ENCODE measurements around the gene HOXB6. TPM values are rescaled to one million over a fixed set of nuclear protein-coding genes. Genes with fewer than 3 reads are reported as not detected.

Gene HOXB6
- total RNA-seq, 1 donor: 0.63 TPM

- no peak for DNase-seq (ENCODE audit: low read depth)
These were observed 25.5 kb upstream of the HOXB6 start for GRCh38 chr17:48630009-48630924.

GRCh38 chr17:48629411-48629759 is 24.6 kb upstream of the HOXB6 start:
- DNase-seq (ENCODE audit: low read depth): no peak
- H3K4me3 ChIP-seq (ENCODE audit: low read depth, low read length): no peak overlapping the region
- TF ChIP-seq, protein P1, sequence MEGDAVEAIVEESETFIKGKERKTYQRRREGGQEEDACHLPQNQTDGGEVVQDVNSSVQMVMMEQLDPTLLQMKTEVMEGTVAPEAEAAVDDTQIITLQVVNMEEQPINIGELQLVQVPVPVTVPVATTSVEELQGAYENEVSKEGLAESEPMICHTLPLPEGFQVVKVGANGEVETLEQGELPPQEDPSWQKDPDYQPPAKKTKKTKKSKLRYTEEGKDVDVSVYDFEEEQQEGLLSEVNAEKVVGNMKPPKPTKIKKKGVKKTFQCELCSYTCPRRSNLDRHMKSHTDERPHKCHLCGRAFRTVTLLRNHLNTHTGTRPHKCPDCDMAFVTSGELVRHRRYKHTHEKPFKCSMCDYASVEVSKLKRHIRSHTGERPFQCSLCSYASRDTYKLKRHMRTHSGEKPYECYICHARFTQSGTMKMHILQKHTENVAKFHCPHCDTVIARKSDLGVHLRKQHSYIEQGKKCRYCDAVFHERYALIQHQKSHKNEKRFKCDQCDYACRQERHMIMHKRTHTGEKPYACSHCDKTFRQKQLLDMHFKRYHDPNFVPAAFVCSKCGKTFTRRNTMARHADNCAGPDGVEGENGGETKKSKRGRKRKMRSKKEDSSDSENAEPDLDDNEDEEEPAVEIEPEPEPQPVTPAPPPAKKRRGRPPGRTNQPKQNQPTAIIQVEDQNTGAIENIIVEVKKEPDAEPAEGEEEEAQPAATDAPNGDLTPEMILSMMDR (IDR thresholded peaks at IDR 0.05; ENCODE audit: insufficient read depth, low read length): no peak

More at GRCh38 chr17:48630009-48630924, 25.5 kb upstream of the HOXB6 start:
- TF ChIP-seq, protein P1 (IDR thresholded peaks at IDR 0.05; ENCODE audit: insufficient read depth, low read length): no peak
- no peak overlapping the region for H3K4me3 ChIP-seq (ENCODE audit: low read depth, low read length)

GRCh38 chr17:48628649-48629410 is 24.0 kb upstream of the HOXB6 start:
- TF ChIP-seq, protein P1 (IDR thresholded peaks at IDR 0.05; ENCODE audit: insufficient read depth, low read length): no peak
- H3K4me3 ChIP-seq (ENCODE audit: low read depth, low read length): no peak overlapping the region
- DNase-seq (ENCODE audit: low read depth): no peak

DNA sequence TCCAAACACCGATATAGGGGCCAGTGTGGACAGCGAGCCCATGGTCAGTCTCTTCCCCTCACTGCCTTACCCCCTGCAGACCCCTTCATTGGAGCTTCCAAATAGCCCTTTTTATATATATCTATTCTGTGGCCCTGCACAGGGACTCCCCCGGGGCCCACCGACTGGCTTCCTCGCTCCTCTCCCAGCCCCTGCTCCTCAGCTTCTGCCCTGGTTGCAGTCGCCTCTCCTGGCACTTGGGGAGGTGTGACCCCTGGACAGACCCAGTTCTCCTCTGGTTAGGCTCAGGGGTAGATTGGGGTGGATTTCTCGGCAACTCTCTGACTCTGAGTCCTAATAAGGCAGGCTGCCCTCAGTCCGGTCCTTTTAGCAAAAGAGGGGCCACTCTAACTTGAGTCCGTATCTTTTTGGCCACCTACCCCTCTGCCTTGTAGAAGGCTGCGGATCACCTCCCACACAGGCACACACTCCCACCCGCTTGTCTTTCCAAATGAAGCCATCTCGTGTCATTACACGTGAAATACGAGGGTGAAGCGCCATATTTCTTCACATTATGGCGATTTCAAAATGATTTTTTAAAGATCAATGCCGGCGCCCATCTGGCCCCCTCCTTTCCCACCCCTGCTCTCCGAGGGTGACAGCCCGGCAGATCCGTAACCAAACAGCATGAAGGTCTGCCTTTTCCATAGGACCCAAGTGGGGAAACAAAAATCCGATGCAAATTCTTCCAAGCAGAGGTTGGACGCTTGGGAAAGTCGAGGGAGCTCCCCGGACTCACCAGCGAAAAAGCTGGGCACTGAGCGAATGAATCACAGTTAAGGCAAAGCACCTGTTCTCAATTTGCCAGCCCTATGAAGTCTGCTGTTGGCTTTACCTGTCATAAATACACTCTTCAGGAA is 23.1 kb upstream of the HOXB6 start:
- TF ChIP-seq, protein P1 (IDR thresholded peaks at IDR 0.05; ENCODE audit: insufficient read depth, low read length): no peak
- no peak overlapping the region for H3K4me3 ChIP-seq (ENCODE audit: low read depth, low read length)
- no peak for DNase-seq (ENCODE audit: low read depth)

DNA sequence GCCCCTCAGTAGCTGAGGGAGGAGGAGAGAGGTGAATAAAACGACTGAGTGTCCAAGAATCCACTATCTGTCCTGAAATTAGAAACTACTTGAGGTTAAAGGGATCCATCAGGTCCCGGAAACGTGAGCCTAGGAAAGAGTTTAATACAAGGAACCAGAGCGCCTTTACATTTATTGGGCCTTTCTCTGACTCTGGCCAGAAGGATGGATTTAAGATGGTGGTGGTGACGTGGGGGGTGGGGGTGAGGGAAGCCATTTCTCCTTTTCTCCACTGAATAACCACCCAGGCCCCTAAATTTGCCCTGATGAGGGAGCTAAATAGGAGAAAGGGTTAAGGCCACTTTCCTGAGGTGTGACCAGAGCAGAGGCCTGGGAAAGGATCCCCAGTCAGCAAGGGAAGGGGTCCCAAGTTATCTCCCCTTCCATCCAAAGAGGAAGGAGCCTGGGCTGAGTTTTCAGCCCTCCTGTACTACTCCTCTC is 22.4 kb upstream of the HOXB6 start:
- no peak for DNase-seq (ENCODE audit: low read depth)
- H3K4me3 ChIP-seq (ENCODE audit: low read depth, low read length): no peak overlapping the region
- TF ChIP-seq, protein P1 (IDR thresholded peaks at IDR 0.05; ENCODE audit: insufficient read depth, low read length): no peak
